K562 (cell line): ENCODE measurements around the gene KDELR3. TPM values are rescaled to one million over a fixed set of nuclear protein-coding genes. Genes with fewer than 3 reads are reported as not detected.
A peak's percentile ranks its signal among the peaks of the same experiment; 100 is the strongest.

Source experiments
- ATAC-seq: fragments of 200-7000 bp; cut with Tn5 transposase; 3 replicates; pipeline ENCODE4 v1.9.1; 2020; ENCODE audit warnings: moderate library complexity
- BruUV-seq: library from RNA; stranded (reverse); fragments of 400-500 nt; replicated peaks from 2 replicates; lab custom pipeline; 2021; lab: Mats Ljungman, UMichigan
- CTCF ChIA-PET: fragments of 300-600 bp; formaldehyde crosslinking; extraction: SDS; loops from one replicate; lab custom pipeline; 2021; ENCODE audit warnings: low intra/inter-chr PET ratio; lab: Yijun Ruan, JAX
- POLR2A ChIA-PET: fragments of 300-600, 350-650 bp; sonication (Branson Sonifier 250); formaldehyde crosslinking; extraction: SDS; loops from one replicate; lab custom pipeline; 2021; ENCODE audit warnings: antibody characterized with exemption, inconsistent platforms; lab: Yijun Ruan, JAX
- DNase-seq, 4 experiments: peaks; one replicate each; pipeline versions ENCODE4 v3.0.0 to v3.0.0-alpha.2; 2011 to 2018; ENCODE audit warnings: low spot score in 3 of 4, mixed read lengths in 3 of 4; ENCODE audit errors: extremely low read depth in 1 of 4
- FAIRE-seq: peaks from 2 replicates; lab custom pipeline; 2011; peaks lifted over from hg19 to GRCh38; lab: Jason Lieb, UNC
- H2AFZ ChIP-seq: 2 replicates; pipeline ENCODE4 v1.6.0; 2011; ENCODE audit warnings: low read depth, low read length, control low read depth, inconsistent platforms
- H3K27ac ChIP-seq: fragments of 200-600 bp; 3 replicates; pipeline ENCODE4 v1.8.0; 2011; ENCODE audit warnings: low read depth, mild to moderate bottlenecking, control low read depth, inconsistent platforms, low read length, moderate library complexity, mixed read lengths; ENCODE audit errors: extremely low read depth
- H3K27me3 ChIP-seq, 2 experiments: fragments of 300-600 bp in 1 of 2; 2 replicates in 1 of 2; 3 replicates in 1 of 2; pipeline versions ENCODE4 v1.6.0 to v1.8.0; 2011; ENCODE audit warnings: inconsistent platforms in 2 of 2, low read length in 2 of 2, mild to moderate bottlenecking in 1 of 2, mixed read lengths in 1 of 2, moderate library complexity in 1 of 2; ENCODE audit not compliant: control insufficient read depth in 2 of 2, insufficient read depth in 2 of 2
- H3K36me3 ChIP-seq: fragments of 300-600 bp; 3 replicates; pipeline ENCODE4 v1.8.0; 2011; ENCODE audit warnings: mild to moderate bottlenecking, low read length, inconsistent platforms; ENCODE audit not compliant: control insufficient read depth, insufficient read depth
- H3K4me1 ChIP-seq, 2 experiments: fragments of 200-600 bp in 1 of 2; replicated peaks in 1 of 2; 2 replicates in 1 of 2; 3 replicates in 1 of 2; pipeline versions ENCODE4 v1.5.1 to v1.8.0; 2011; ENCODE audit warnings: inconsistent platforms in 2 of 2, low read length in 2 of 2, mild to moderate bottlenecking in 1 of 2, mixed read lengths in 1 of 2, moderate library complexity in 1 of 2; ENCODE audit not compliant: control insufficient read depth in 2 of 2, insufficient read depth in 2 of 2
- H3K4me2 ChIP-seq: 2 replicates; pipeline ENCODE4 v1.6.1; 2011; ENCODE audit warnings: low read length, control low read depth, inconsistent platforms, mixed read lengths; ENCODE audit not compliant: insufficient read depth
- H3K4me3 ChIP-seq: fragments of 200-600 bp; sonication (generic), shearing (Covaris generic); 2 replicates; pipeline ENCODE4 v1.5.1; 2016; ENCODE audit warnings: control low read depth, inconsistent platforms
- H3K79me2 ChIP-seq: fragments of 200-600 bp; 3 replicates; pipeline ENCODE4 v1.8.0; 2011; ENCODE audit warnings: low read length, inconsistent platforms; ENCODE audit not compliant: control insufficient read depth, insufficient read depth
- H3K9ac ChIP-seq, 2 experiments: 2 replicates each; pipeline versions ENCODE4 v1.6.0 to v1.6.1; 2011; ENCODE audit warnings: low read depth in 2 of 2, low read length in 2 of 2, control low read depth in 1 of 2, inconsistent platforms in 1 of 2, mild to moderate bottlenecking in 1 of 2, mixed read lengths in 1 of 2; ENCODE audit not compliant: insufficient read depth in 1 of 2
- H3K9me1 ChIP-seq: one replicate; pipeline ENCODE4 v1.6.0; 2011; ENCODE audit warnings: inconsistent platforms, mild to moderate bottlenecking, low read length, moderate library complexity; ENCODE audit not compliant: control insufficient read depth, insufficient read depth
- H3K9me3 ChIP-seq: replicated peaks from 2 replicates; pipeline ENCODE4 v1.5.1; 2011; ENCODE audit warnings: low read depth, low read length, inconsistent platforms; ENCODE audit not compliant: control insufficient read depth, insufficient read depth
- H4K20me1 ChIP-seq: replicated peaks from 2 replicates; pipeline ENCODE4 v1.6.1; 2011; ENCODE audit warnings: low read length, inconsistent platforms, mixed read lengths; ENCODE audit not compliant: control insufficient read depth, insufficient read depth
- BCOR ChIP-seq: fragments of 450-650 bp; IDR thresholded peaks from 2 replicates; pipeline ENCODE4 v1.6.1; 2016
- CREB3 ChIP-seq: fragments of 450-650 bp; conservative IDR thresholded peaks from 2 replicates; pipeline ENCODE4 v1.6.1; 2016; ENCODE audit warnings: missing genetic modification characterization, low read depth, mild to moderate bottlenecking, missing compliant biosample characterization, moderate library complexity
- DDX20 ChIP-seq: fragments of 450-650 bp; IDR thresholded peaks from 2 replicates; pipeline ENCODE4 v1.6.1; 2016; ENCODE audit warnings: missing genetic modification characterization, low read depth, mild to moderate bottlenecking, missing compliant biosample characterization, moderate library complexity
- ESRRA ChIP-seq: fragments of 450-650 bp; IDR thresholded peaks from 2 replicates; pipeline ENCODE4 v1.6.1; 2014; ENCODE audit warnings: low read depth, mild to moderate bottlenecking, moderate library complexity, borderline replicate concordance
- FOXJ2 ChIP-seq: fragments of 200-800 bp; sonication (Bioruptor generic); IDR thresholded peaks from 2 replicates; pipeline ENCODE4 v1.6.1; 2016; ENCODE audit warnings: missing genetic modification characterization, missing compliant biosample characterization
- HSF4 ChIP-seq: fragments of 250-450 bp; sonication (Bioruptor Pico); IDR thresholded peaks from 2 replicates; pipeline ENCODE4 v2.1.2; 2022; ENCODE audit warnings: mild to moderate bottlenecking, moderate library complexity, borderline replicate concordance
- RBM25 ChIP-seq: fragments of 200-400 bp; formaldehyde crosslinking; IDR thresholded peaks from 2 replicates; pipeline ENCODE4 v1.6.1; 2018; ENCODE audit warnings: low read length, low read depth, moderate library complexity; ENCODE audit not compliant: severe bottlenecking
- SP2 ChIP-seq: IDR thresholded peaks from 2 replicates; pipeline ENCODE4 v1.6.1; 2011; ENCODE audit warnings: mild to moderate bottlenecking, low read depth, low read length, moderate library complexity; ENCODE audit not compliant: poor library complexity, severe bottlenecking; ENCODE audit errors: extremely low read depth
- SRSF1 ChIP-seq: fragments of 200-400 bp; formaldehyde crosslinking; IDR thresholded peaks from 2 replicates; pipeline ENCODE4 v1.6.1; 2017; ENCODE audit warnings: mild to moderate bottlenecking, low read depth, low read length, moderate library complexity
- ZNF639 ChIP-seq, 2 experiments: fragments of 200-800 bp in 1 of 2; sonication (Bioruptor generic) in 1 of 2; sonication (generic) in 1 of 2; formaldehyde crosslinking in 1 of 2; IDR thresholded peaks in 1 of 2; conservative IDR thresholded peaks in 1 of 2; 2 replicates each; pipeline versions ENCODE4 v1.5.0 to v1.6.1; 2016 to 2020; ENCODE audit warnings: missing compliant biosample characterization in 1 of 2, missing genetic modification characterization in 1 of 2, missing genetic modification reagents in 1 of 2
- WGBS: fragments of 100-300 bp; shearing (Covaris generic); methylation state at CpG from one replicate; pipeline ENCODE4 v1.1.6; 2016; ENCODE audit warnings: low coverage, mixed read lengths; ENCODE audit not compliant: insufficient coverage; ENCODE audit errors: missing lambda C conversion rate; 5-methylcytosine and 5-hydroxymethylcytosine counted together
- in situ Hi-C: fragments of 300-500 bp; cut with MboI; formaldehyde crosslinking; loops from 4 replicates; pipeline ENCODE4 v1.15.0; 2018; ENCODE audit warnings: inconsistent platforms, mixed read lengths
- intact Hi-C: fragments of 100-400 bp; cut with micrococcal nuclease; formaldehyde crosslinking; loops from 2 replicates; pipeline ENCODE4 v1.14.2; 2022
- polyA plus RNA-seq, 8 experiments: library from polyadenylated mRNA; depleted of rRNA in 4 of 8; stranded (reverse) in 5 of 8; unstranded in 3 of 8; fragments of >200 nt; fragmentation: Nextera tagmentation in 2 of 8; fragmentation: Illumina TruSeq in 1 of 8; extraction: Ambion mirVana in 2 of 8; extraction: Trizol in 1 of 8; gene quantifications; 2 replicates each; pipeline versions ENCODE4 v1.2.1 to v1.2.3, GENCODE V29; 2011 to 2014; ENCODE audit warnings: inconsistent platforms in 1 of 8, missing spikeins in 1 of 8
- total RNA-seq, 7 experiments: library from RNA; depleted of rRNA in 6 of 7; stranded (reverse); fragments of >200 nt in 6 of 7; fragmentation: Illumina TruSeq in 2 of 7; extraction: Trizol in 2 of 7; gene quantifications; 2 replicates each; pipeline versions ENCODE4 v1.2.1 to v1.2.3, GENCODE V29; 2011 to 2021; ENCODE audit warnings: low replicate concordance in 1 of 7

The KDELR3 gene
- total and polyA plus RNA-seq, 9 of the 15 experiments (the other 6 are each of a cell fraction or from before 2014, with no cell fraction given), result 7.1 to 44.8 (median 9.6) TPM

GRCh38 chr22:38451404-38451803, 16.5 kb upstream of the KDELR3 start (continued):
- TF ChIP-seq SP2 (no peak), ESRRA (no peak), HSF4 (no peak), CREB3 (tag) (no peak), SRSF1 (no peak), DDX20 (no peak)

- Histone ChIP-seq H2AFZ (no peak overlapping the region), H3K4me2 (no peak overlapping the region), H3K4me3 (no peak overlapping the region), H3K9me3 (no peaks in the 10 kb centered on the region), H3K9me1 (no peaks in the 10 kb centered on the region), H4K20me1 (peaks cover 11% of the 10 kb centered on the region; the same call in 1 of the 2 replicates), H3K36me3 (no peaks in the 10 kb centered on the region), H3K27me3 (no peaks in the 10 kb centered on the region; a peak in 1 of 5 replicates), H3K4me1 (peaks cover 0 to 39% of the 10 kb centered on the region in 2 experiments; a peak in 3 of 5 replicates), H3K79me2 (no peaks in the 10 kb centered on the region), H3K27ac (no peak overlapping the region), H3K9ac (no peak overlapping the region)
- TF ChIP-seq ESRRA (peak; percentile 77), ZNF639 (CRISPR knock-in tag; conservative IDR thresholded peaks at IDR 0.05 in 1 of 2, IDR thresholded peaks at IDR 0.05 in 1 of 2) (no peak), RBM25 (peak; percentile 71), BCOR (peak; percentile 48; the same call in 1 of the 2 replicates), FOXJ2 (tag) (no peak)
- BruUV-seq, result no TSS peak
- WGBS, result 32% methylated on average over 4 of the region's 4 CpGs
- intact Hi-C loops, result no loop called here
- in situ Hi-C loops, result no loop called here
- ChIA-PET POLR2A (interaction anchor here (1.0 kb wide), 1 partner anchor 16 kb away, joined by 4 read pairs; the partner anchor contains the start of gene KDELR3), CTCF (no interaction called here)
- DNase-seq (no peak), FAIRE-seq (no peak), ATAC-seq (no peak)
Observed at GRCh38 chr22:38451864-38452263, 16.0 kb upstream of the KDELR3 start.
